Activated CD4-positive, alpha-beta T cell treated with anti-CD3 and anti-CD28 coated beads for 1 hour (primary cell): ENCODE results near the gene CHRM2.

ENCODE experiments used
- DNase-seq: peaks from one replicate; pipeline ENCODE4 v3.0.0-alpha.2; 2020

The CHRM2 gene

GRCh38 chr7:136964347-136964746, 95.9 kb downstream of the CHRM2 start:
- DNase-seq: no peak

DNA sequence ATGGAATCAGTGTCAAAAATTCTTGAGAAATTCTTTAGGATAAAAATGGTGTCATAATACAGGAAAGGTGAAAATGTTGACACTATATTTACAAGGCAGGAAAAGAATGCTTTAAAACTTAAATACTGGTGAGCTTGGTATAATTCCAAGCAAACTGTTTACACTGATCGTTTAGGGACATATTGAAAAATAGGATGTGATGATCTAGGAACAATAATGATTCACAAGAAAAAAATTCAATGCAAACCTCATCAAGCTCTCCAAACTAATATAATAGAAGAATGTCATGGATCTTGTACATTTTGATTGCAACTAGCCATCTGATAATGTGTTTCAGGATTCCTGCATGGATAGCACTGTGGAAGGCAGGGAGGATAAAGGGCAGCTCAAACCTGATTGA, 98.4 kb downstream of the CHRM2 start:
- no peak for DNase-seq

- DNase-seq: no peak
Measured at GRCh38 chr7:136969761-136970160, 101.3 kb downstream of the CHRM2 start.

DNA sequence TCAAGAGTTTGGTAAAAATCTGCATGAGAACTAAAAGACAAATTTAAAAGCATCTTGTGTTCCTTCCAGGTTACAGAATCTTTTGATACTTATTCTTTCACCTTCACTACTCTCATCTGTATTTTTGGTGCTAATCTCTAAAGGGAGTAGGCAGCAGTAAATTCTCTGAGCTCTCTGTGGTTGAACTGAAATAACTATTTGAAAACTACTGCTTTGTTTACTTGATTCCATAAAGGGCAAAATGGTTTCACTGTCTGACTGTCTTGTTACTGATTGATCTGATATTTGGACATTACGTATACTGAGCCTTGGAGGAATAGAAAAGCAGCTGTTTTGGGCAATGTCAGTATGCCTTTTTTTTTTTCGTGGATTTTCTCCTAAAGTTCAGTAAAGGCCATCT, 103.3 kb downstream of the CHRM2 start:
- DNase-seq: no peak

GRCh38 chr7:136976504-136977251, 108.2 kb downstream of the CHRM2 start:
- DNase-seq: no peak

DNA sequence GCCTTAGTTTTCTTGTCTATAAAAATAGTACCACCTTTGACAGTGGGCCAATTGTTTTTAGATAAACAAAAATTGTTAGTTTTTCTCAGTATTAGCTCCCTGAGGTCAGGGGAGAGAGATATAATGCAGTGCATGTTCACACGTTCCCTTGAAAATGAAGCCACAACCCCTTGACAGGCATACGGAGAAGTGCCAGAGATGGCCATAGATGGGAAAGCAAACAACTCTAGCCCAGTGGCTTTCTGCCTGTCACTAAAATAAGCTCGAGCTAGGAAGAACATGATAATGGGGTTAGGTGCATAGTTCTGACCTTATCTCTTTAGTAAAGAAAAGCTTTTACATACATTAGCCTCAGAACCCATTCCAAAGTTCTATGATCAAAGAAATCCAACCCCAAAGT, 124.9 kb downstream of the CHRM2 start:
- no peak for DNase-seq

- no peak for DNase-seq
Measured at GRCh38 chr7:136997735-136998134, 129.3 kb downstream of the CHRM2 start.

DNA sequence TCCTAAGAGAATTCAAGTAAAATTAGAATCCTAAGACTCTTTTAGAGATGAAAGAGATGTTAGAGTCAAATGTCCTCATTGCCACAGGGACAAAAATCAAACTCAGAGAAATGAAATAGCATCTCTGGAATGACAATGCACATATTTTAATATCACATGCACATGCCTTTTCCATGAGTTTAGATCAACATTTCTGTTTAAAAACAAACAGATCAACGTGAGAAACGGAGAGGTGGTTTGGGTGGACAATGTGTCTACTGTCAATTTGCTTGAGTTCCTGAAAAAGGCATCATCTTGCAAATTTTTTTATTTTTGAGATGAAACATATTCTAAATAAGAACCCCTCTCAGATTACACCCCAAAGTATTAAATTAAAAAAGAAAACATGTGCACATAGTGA, 130.0 kb downstream of the CHRM2 start:
- no peak for DNase-seq

- DNase-seq: no peak
Measured at GRCh38 chr7:137000621-137001020, 132.2 kb downstream of the CHRM2 start.

DNA sequence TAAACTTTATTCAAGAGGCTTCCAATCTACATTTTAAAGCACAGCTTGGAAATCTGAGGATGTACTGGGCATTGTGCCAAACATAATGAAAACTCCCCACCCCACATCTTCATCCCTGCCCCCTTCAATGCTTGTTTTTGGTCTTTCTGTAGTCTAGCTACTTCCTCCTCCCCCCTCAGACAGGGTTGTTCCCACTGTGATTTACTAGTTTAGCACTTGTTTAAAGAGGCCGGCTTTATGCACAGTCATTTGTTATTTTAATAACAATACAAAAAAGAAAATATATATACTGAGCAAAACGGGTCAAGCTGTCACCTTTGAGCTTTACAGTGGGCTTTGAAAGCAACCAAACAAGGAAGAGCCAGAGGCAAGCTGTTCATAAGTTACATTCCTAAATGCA, 132.6 kb downstream of the CHRM2 start:
- DNase-seq: no peak

GRCh38 chr7:137001478-137001877, 133.0 kb downstream of the CHRM2 start:
- DNase-seq: no peak

DNA sequence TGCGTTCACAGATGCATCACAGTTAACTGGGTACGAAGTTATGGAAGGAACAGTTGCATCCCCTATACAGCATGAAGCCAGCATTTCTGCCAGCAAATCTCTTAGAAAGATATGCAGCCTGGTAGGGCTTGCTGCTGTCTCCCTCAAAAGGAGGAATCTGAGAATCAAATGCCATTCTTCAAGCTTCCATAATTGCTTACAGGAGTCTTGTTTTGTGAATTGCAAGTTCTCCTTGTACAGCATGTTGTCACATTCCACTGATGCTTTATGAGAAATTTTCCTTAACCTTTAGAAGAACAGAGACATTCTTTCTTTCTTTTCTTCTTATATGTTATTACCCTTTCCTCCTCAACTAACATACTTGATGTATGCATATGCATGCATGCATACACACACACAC, 134.6 kb downstream of the CHRM2 start:
- DNase-seq: no peak

DNA sequence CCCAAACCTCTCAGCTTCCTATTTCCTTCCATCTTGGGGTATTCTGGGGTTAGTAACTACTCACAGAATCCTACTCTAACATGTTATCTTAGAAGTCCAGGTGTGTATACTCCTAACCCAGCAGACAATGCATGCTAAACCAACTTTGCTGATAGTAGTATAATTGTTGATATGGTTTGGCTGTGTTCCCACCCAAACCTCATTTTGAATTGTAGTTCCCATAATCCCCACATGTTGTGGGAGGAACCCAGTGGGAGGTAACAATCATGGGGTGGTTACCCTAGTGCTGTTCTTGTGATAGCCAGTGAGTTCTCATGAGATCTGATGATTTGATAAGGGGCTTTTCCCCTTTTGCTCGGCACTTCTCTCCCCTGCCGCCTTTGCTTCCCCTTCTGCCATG, 135.1 kb downstream of the CHRM2 start:
- DNase-seq: no peak

DNA sequence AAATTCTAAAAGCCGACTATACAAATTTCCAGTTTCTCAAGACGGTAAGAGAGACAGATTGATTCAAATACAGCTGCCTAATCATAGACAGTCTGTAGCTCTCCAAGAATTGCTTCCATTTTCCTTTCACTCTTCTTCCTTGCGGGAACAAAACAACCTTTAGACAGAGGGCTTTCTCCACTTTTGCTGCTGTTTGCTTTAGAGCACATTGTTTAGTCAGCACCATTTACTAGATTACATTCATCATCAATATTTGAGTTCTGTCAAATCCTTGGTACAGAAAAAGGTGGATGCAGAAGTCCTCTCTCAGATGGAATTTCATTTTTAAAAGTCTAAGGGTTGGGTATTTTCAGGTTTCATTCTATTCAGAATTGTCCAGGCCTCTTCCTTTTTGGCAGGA, 137.4 kb downstream of the CHRM2 start:
- no peak for DNase-seq

DNA sequence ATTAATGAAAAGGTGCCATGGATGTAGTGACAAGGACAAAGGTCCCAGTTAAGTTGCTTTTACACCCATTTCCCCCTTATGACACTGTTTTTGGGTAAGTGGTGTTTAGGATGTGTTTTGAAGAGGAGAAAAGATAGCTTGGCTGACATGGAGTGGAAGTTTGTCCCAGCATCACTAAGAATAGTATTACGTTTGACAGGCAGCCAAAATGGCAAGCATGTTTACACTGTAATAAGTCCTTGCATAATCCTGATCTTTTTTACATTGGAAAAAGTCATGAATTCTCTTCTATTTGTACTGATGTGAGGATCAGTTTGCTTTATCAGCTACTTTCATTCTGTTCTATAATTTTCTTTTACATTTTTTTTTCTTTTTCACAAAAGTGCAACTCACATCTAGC, 137.8 kb downstream of the CHRM2 start:
- no peak for DNase-seq

DNA sequence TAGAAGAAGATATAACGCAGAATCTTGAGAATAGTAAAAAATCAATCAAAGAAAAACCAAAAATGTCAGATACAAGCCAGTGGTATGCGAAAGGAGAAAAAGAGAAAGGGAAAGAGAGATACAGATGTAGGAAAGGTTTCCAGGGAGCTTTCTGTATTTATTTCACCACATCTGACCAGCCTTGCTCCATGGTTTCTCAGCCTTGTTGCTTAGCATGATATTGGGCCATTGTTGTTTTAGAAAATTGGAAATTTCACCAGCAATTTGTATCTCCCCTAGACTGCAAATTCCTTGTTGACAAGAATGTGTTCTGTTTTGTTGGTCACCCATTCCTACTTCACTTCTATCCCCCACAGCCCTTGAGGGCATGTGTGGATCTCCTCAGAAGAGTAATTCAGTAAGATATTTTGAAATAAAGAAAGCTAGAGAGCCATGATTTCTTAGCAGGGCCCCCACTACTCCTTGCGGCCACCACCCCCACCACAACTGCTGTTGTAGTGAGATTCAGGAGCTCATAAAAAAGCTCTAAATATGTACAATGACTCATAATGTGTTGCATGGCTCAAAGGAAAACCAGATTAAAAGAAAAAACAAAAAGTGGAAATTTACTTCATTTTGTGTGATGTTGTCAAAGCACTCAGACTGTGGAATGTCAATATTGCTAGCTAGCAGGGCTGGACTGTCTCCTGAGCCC, 138.7 kb downstream of the CHRM2 start:
- no peak for DNase-seq

DNA sequence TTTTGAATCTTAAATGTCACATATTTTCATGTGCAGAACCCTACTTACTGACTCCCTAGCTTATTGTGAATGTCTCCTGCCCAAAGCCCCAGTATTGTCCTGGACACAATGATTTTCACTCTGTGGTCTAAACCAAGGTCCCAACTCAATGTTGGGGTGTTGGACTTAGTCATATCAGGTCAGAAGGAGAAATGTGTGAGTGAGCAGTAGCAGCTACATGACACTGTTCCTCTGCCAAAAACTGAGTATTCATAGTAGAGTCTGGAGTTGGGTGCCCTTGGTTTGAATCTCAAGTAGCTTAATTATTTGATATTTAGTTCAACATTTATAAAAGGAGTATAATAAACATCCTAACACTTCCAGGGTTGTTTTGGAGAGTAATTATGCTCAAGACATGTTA, 141.0 kb downstream of the CHRM2 start:
- no peak for DNase-seq

- no peak for DNase-seq
Measured at GRCh38 chr7:137015015-137015414, 146.6 kb downstream of the CHRM2 start.

GRCh38 chr7:137017221-137017620, 148.8 kb downstream of the CHRM2 start:
- DNase-seq: no peak

GRCh38 chr7:137018468-137018867, 150.0 kb downstream of the CHRM2 start:
- DNase-seq: no peak

GRCh38 chr7:137020351-137020750, 151.9 kb downstream of the CHRM2 start:
- DNase-seq: no peak

DNA sequence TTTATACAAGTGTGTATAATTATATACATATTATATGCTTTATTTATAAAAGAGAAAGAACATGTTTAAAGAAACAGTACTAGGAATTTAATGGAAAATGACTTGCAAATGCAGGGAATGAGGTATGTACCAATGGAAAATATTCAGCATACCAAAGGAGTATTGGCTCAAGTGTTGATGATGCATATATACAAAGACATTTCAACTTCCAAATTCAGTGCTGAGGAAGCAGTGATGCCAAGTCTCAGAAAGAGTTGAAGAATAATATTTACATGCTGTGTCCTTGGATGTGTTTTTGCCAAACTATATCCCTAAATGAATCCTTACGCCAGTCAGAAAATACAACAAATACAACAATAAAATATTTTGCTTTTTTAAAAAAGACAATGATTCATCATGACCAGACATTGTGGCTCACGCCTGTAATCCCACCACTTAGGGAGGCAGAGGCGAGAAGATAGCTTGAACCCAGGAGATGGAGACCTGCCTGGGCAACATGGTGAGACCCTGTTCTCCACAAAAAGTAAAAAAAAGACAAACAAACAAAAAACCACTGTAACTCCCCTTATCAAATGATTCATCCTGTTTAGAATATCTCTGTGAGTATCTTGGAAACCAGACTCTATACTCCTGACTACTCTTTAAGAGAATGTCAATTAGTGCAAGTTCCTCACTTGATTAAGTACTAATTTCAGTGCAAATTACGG, 157.2 kb downstream of the CHRM2 start:
- DNase-seq: no peak

GRCh38 chr7:137026176-137026500, 157.7 kb downstream of the CHRM2 start:
- no peak for DNase-seq

- DNase-seq: no peak
Measured at GRCh38 chr7:137032436-137032835, 164.0 kb downstream of the CHRM2 start.
